Stimulated activated CD8-positive, alpha-beta memory T cell treated with anti-CD3 and anti-CD28 coated beads, Interleukin-15, amount 100 ng/mL, for 4 hours (primary cell): ENCODE data around the gene PPP2R5B.
"Not testable (repeated sequence)": the region's sequence is repeated elsewhere in the genome, so short reads cannot be mapped to it uniquely, and the experiment has no call there.

Experiments used
- DNase-seq, 2 donors: peaks; one replicate each; pipeline ENCODE4 v3.0.0-alpha.2; 2020; ENCODE audit warnings: low read depth in 2 of 2

Gene PPP2R5B

GRCh38 chr11:64976651-64977050 lies 52.2 kb downstream of the PPP2R5B start:
- DNase-seq, result no peak

- DNase-seq, result not testable (repeated sequence)
These were observed 58.9 kb downstream of the PPP2R5B start for GRCh38 chr11:64983339-64983738.
